Adrenal gland (tissue), 12 donors: ENCODE measurements around the gene PCLO. TPM values are rescaled to one million over a fixed set of nuclear protein-coding genes. Genes with fewer than 3 reads are reported as not detected.

Experiments used
- DNase-seq, 7 donors: peaks; one replicate each; pipeline ENCODE4 v3.0.0-alpha.2; 2019 to 2020
- H3K27ac ChIP-seq, 5 donors: fragments of 200-600 bp; sonication (generic) in 4 of 5; 1 replicate in 3 of 5; 2 replicates in 2 of 5; pipeline versions ENCODE4 v1.5.1 to v1.8.0; 2016 to 2020; ENCODE audit warnings: mild to moderate bottlenecking in 1 of 5
- H3K27me3 ChIP-seq: fragments of 200-600 bp; 2 replicates; pipeline ENCODE4 v1.8.0; 2021
- H3K36me3 ChIP-seq, 2 donors: fragments of 200-600 bp; replicated peaks in 1 of 2; 1 replicate in 1 of 2; 2 replicates in 1 of 2; pipeline versions ENCODE4 v1.5.1 to v1.8.0; 2018 to 2022
- H3K4me1 ChIP-seq, 2 donors: fragments of 200-600 bp; replicated peaks in 1 of 2; 1 replicate in 1 of 2; 2 replicates in 1 of 2; pipeline versions ENCODE4 v1.5.1 to v1.8.0; 2018 to 2021
- H3K4me3 ChIP-seq, 4 donors: fragments of 200-600 bp; sonication (generic) in 3 of 4; one replicate each; pipeline ENCODE4 v1.5.1; 2016 to 2018
- H3K9me3 ChIP-seq, 3 donors: fragments of 200-600 bp; sonication (generic) in 1 of 3; replicated peaks in 1 of 3; 1 replicate in 2 of 3; 2 replicates in 1 of 3; pipeline versions ENCODE4 v1.5.1 to v1.8.0; 2016 to 2021
- CTCF ChIP-seq, 6 experiments: fragments of 450-650 bp in 4 of 6; fragments of 200-600 bp in 2 of 6; sonication (generic) in 1 of 6; IDR thresholded peaks; 1 replicate in 5 of 6; 2 replicates in 1 of 6; pipeline versions ENCODE4 v1.5.1 to v1.8.0; 2016 to 2021; ENCODE audit warnings: antibody characterized with exemption in 6 of 6, mild to moderate bottlenecking in 2 of 6, moderate library complexity in 1 of 6
- POLR2A ChIP-seq, 2 donors: fragments of 450-650 bp; IDR thresholded peaks; one replicate each; pipeline ENCODE4 v1.6.1; 2017; ENCODE audit warnings: antibody characterized with exemption in 2 of 2, mild to moderate bottlenecking in 2 of 2, moderate library complexity in 1 of 2
- WGBS, 4 donors: extraction: QIAGEN DNeasy Blood & Tissue Kit in 2 of 4; methylation state at CpG; one replicate each; pipeline versions ENCODE4 v1.1.5 to v1.1.7; 2013 to 2017; 5-methylcytosine and 5-hydroxymethylcytosine counted together
- intact Hi-C, 2 donors: fragments of 100-400 bp; cut with DNase I; formaldehyde crosslinking; loops; one replicate each; pipeline versions ENCODE4 v1.14.1 to v1.15.0; 2022 to 2023
- polyA plus RNA-seq, 3 donors: library from polyadenylated mRNA; stranded (reverse); fragments of 200-250 nt in 2 of 3; fragments of 350-450 nt in 1 of 3; fragmentation: Illumina TruSeq in 1 of 3; extraction: RNeasy Lipid Tissue Mini Kit (QIAGEN cat#74804) in 1 of 3; gene quantifications; one replicate each; pipeline ENCODE4 v1.2.3, GENCODE V29; 2013 to 2014
- total RNA-seq, 9 donors: library from RNA; depleted of rRNA in 4 of 9; stranded (reverse); fragments of >200 nt in 4 of 9; fragments of 120-200 nt in 1 of 9; fragmentation: NEBNext Ultra II Directional in 1 of 9; extraction: Animal tissue kit (Norgen Biotek cat#: 25700) in 1 of 9; gene quantifications; one replicate each; pipeline versions ENCODE4 v1.1.0 to v1.2.4, GENCODE V29; 2013 to 2023
- donor health status: healthy with polysubstance abuse.
- donor health status: Bipolar disorder and iron deficiency.
- donor health status: DM: yes; HTN: yes; CAD: no.
- donor health status: DM: no; HTN: no; CAD: no.
- donor health status: DM: no; HTN: no; CAD: no.
- donor health status: DM: yes; HTN: yes; CAD: no.

PCLO gene
- total and polyA plus RNA-seq, 12 donors: 1.8 to 17.1 (median 9.6) TPM

GRCh38 chr7:83014546-83014945, 148.1 kb downstream of the PCLO start:
- DNase-seq: no peak
- no peaks in the 10 kb centered on the region for H3K4me1 ChIP-seq
- H3K9me3 ChIP-seq: no peaks in the 10 kb centered on the region
- no peak overlapping the region for H3K4me3 ChIP-seq
- no peak overlapping the region for H3K27ac ChIP-seq
- 80 to 95% (median 91%) methylated on average over 1 of the region's 1 CpG for WGBS, 4 donors
- TF ChIP-seq POLR2A (IDR thresholded peaks at IDR 0.05) (no peak), CTCF (IDR thresholded peaks at IDR 0.05) (no peak)
- intact Hi-C loops: no loop called here
- no peaks in the 10 kb centered on the region for H3K36me3 ChIP-seq
- H3K27me3 ChIP-seq: no peaks in the 10 kb centered on the region

- no peak for DNase-seq
- H3K9me3 ChIP-seq: no peaks in the 10 kb centered on the region
- no peak overlapping the region for H3K27ac ChIP-seq
- no peak overlapping the region for H3K4me3 ChIP-seq
- 68 to 95% (median 88%) methylated on average over 1 of the region's 1 CpG for WGBS, 4 donors
- no peaks in the 10 kb centered on the region for H3K36me3 ChIP-seq
- H3K4me1 ChIP-seq: no peaks in the 10 kb centered on the region
- TF ChIP-seq CTCF (IDR thresholded peaks at IDR 0.05) (no peak), POLR2A (IDR thresholded peaks at IDR 0.05) (no peak)
- no peaks in the 10 kb centered on the region for H3K27me3 ChIP-seq
- intact Hi-C loops: no loop called here
Observed at GRCh38 chr7:83011954-83012353, 150.7 kb downstream of the PCLO start.

GRCh38 chr7:83005410-83005809, 157.3 kb downstream of the PCLO start:
- intact Hi-C loops: no loop called here

GRCh38 chr7:83001362-83002040, 161.2 kb downstream of the PCLO start:
- no peak for DNase-seq
- whole genome bisulfite sequencing, 4 donors: 90 to 94% (median 91%) methylated on average over 3 of the region's 3 CpGs
- no peak overlapping the region for H3K4me3 ChIP-seq
- H3K9me3 ChIP-seq: no peaks in the 10 kb centered on the region
- TF ChIP-seq CTCF (IDR thresholded peaks at IDR 0.05) (no peak), POLR2A (IDR thresholded peaks at IDR 0.05) (no peak)
- no peak overlapping the region for H3K27ac ChIP-seq
- intact Hi-C loops: no loop called here
- no peaks in the 10 kb centered on the region for H3K4me1 ChIP-seq
- H3K36me3 ChIP-seq: no peaks in the 10 kb centered on the region
- H3K27me3 ChIP-seq: no peaks in the 10 kb centered on the region

More at GRCh38 chr7:83005410-83005809, 157.3 kb downstream of the PCLO start:
- Histone ChIP-seq H3K4me1 (no peaks in the 10 kb centered on the region), H3K9me3 (no peaks in the 10 kb centered on the region), H3K36me3 (no peaks in the 10 kb centered on the region), H3K27me3 (no peaks in the 10 kb centered on the region), H3K4me3 (no peak overlapping the region), H3K27ac (no peak overlapping the region)
- 11 to 21% (median 14%) methylated on average over 1 of the region's 1 CpG for WGBS, 4 donors
- peak in 1 of 6 experiments; percentile 9 for TF ChIP-seq CTCF (IDR thresholded peaks at IDR 0.05)
- TF ChIP-seq POLR2A (IDR thresholded peaks at IDR 0.05): no peak
- no peak for DNase-seq
